Measurements from ENCODE around the gene MAMDC4. TPM values are rescaled to one million over a fixed set of nuclear protein-coding genes. Genes with fewer than 3 reads are reported as not detected.

The MAMDC4 gene
- total RNA-seq (2022; extraction: Qiagen RNA extraction): 1.5 to 4.6 TPM (median 3.8 TPM) in 5 replicates

GRCh38 chr9:136851941-136852663 is at the start of gene MAMDC4:
TSS of gene MAMDC4 (plus strand) at chr9:136852346. CDS start at chr9:136852417, 71 bp downstream.

DNA sequence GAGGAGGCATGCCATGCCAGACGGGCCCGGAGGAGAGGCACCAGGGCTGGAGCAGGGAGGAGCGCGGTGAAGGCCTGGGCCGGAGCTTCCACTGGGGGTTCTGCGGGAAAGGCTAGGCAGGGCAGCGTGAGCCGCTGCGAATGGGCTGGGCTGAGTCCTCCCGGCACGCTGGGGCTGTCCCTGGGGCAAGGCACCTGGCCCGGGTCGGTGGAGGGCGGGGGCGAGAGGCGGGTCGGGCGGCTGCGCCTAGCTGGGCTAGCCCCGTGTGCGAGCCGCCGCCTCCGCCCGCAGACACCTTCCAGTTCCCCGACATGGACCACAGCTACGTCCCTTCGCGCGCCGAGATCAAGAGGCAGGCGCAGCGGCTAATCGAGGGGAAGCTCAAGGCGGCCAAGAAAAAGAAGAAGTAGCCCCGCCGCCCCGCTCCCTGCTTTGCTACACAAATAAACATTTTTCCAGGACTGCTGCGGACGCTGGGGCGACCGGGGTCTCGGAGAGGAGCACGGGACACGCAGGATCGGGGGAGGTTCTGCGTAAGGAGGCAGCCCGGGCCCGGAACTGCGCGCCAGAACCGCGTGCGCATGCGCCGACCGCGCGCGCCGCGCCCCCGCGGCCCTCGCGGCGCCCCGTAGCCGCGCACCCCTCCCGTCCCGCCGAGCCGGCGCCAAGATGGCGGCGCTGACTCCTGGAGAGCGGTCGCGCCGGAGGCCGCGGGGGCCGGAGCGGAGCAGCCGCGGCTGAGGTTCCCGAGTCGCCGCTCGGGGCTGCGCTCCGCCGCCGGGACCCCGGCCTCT is 44.7 kb upstream of the MAMDC4 start, which contains the start of gene RABL6:
Gene RABL6, plus strand, starts transcription at position 668 of the 794 bp plus-strand sequence. CDS start 249 bp downstream, outside the sequence.

GRCh38 chr9:136842380-136842948 is 9.7 kb upstream of the MAMDC4 start, which contains the start of gene AJM1:
TSS of gene AJM1 (plus strand) at chr9:136842478. CDS start at chr9:136844415, 1,937 bp downstream.

DNA sequence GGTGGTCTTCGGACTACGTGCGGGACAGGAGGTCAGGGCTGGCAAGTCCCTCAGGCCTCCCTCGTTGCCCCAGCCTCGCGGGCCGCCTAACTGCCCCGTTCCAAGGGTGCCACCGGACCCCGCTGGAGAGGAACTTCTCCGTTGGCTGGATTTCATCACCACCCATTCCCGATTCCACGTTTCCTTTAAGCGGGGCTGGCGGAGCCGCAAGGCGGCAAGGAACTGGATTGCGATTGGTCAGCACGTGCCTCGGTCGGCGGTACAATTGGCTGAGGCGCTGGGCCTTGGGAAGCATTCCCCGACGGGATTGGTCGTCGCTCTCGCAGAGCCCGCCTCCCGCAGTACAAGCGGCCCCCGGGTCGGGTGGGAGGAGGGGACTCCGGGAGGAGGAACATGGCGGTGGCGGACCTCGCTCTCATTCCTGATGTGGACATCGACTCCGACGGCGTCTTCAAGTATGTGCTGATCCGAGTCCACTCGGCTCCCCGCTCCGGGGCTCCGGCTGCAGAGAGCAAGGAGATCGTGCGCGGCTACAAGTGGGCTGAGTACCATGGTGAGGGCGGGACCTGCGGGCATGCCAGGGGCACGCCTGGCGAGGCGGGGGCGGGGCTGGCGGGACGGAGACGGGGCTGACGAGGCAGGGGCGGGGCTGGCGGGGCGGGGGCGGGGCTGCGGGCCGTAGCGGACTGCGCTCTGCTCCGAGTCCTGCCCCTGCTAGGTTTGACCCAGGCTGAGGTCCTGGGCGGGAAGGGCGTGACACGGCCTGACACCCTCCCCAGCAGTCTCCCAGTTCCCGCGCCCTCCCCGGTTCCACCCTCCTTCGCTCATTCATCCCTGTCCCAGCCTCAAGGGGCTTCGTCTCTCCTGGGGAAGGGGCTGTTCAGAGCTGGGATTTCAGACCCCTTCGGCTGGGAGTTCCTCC is 2.8 kb upstream of the MAMDC4 start, which contains the start of gene PHPT1:
Gene PHPT1, plus strand, starts transcription at position 372 of the 922 bp plus-strand sequence. Its CDS starts 22 bp downstream, at position 394.

GRCh38 chr9:136885950-136886578 is 33.9 kb downstream of the MAMDC4 start, which contains the start of gene TRAF2:
TSS of gene TRAF2 (plus strand) at chr9:136886516. CDS start at chr9:136898741, 12,225 bp downstream.

Other genes starting within 250 kb of the MAMDC4 start
- 38.6 to 58.2 TPM (median 57.2 TPM) in 5 replicates for gene EGFL7, start 189.4 kb upstream of the MAMDC4 start, total RNA-seq (2022; extraction: Qiagen RNA extraction)
- 71.0 to 109 TPM (median 106 TPM) in 5 replicates for gene AGPAT2, start 164.9 kb upstream of the MAMDC4 start, total RNA-seq (2022; extraction: Qiagen RNA extraction)
- gene DIPK1B, start 139.8 kb upstream of the MAMDC4 start, total RNA-seq (2022; extraction: Qiagen RNA extraction): 6.1 to 9.8 TPM (median 9.3 TPM) in 5 replicates
- 0.03 to 0.14 TPM in 2 of 5 replicates, not detected in the others for gene LCN10, start 109.4 kb upstream of the MAMDC4 start, total RNA-seq (2022; extraction: Qiagen RNA extraction)
- gene LCN6, start 103.8 kb upstream of the MAMDC4 start, total RNA-seq (2022; extraction: Qiagen RNA extraction): not detected in 5 replicates
- not detected in 5 replicates for gene LCN8, start 94.1 kb upstream of the MAMDC4 start, total RNA-seq (2022; extraction: Qiagen RNA extraction)
- 0.05 to 0.09 TPM (median 0.09 TPM) in 3 of 5 replicates, not detected in the others for gene LCN15, start 87.8 kb upstream of the MAMDC4 start, total RNA-seq (2022; extraction: Qiagen RNA extraction)
- 64.4 to 82.3 TPM (median 79.7 TPM) in 5 replicates for gene TMEM141, start 61.0 kb upstream of the MAMDC4 start, total RNA-seq (2022; extraction: Qiagen RNA extraction)
- gene CCDC183, start 56.0 kb upstream of the MAMDC4 start, total RNA-seq (2022; extraction: Qiagen RNA extraction): 0.19 to 0.38 TPM (median 0.28 TPM) in 5 replicates
- 63.0 to 83.9 TPM (median 80.3 TPM) in 5 replicates for gene RABL6, start 44.4 kb upstream of the MAMDC4 start, total RNA-seq (2022; extraction: Qiagen RNA extraction)
- gene AJM1, start 9.9 kb upstream of the MAMDC4 start, total RNA-seq (2022; extraction: Qiagen RNA extraction): 3.7 to 4.5 TPM (median 4.1 TPM) in 5 replicates
- 250 to 343 TPM (median 299 TPM) in 5 replicates for gene PHPT1, start 2.9 kb upstream of the MAMDC4 start, total RNA-seq (2022; extraction: Qiagen RNA extraction)
- gene EDF1, start 14.0 kb downstream of the MAMDC4 start, total RNA-seq (2022; extraction: Qiagen RNA extraction): 415 to 505 TPM (median 466 TPM) in 5 replicates
- 37.2 to 59.4 TPM (median 50.2 TPM) in 5 replicates for gene TRAF2, start 34.2 kb downstream of the MAMDC4 start, total RNA-seq (2022; extraction: Qiagen RNA extraction)
- 65.5 to 105 TPM (median 98.0 TPM) in 5 replicates for gene FBXW5, start 92.4 kb downstream of the MAMDC4 start, total RNA-seq (2022; extraction: Qiagen RNA extraction)
- gene C8G, start 92.9 kb downstream of the MAMDC4 start, total RNA-seq (2022; extraction: Qiagen RNA extraction): 0.87 to 1.4 TPM (median 1.3 TPM) in 5 replicates
- gene LCN12, start 99.9 kb downstream of the MAMDC4 start, total RNA-seq (2022; extraction: Qiagen RNA extraction): 0.58 to 2.4 TPM (median 1.5 TPM) in 5 replicates
- 0.47 to 1.4 TPM (median 0.62 TPM) in 5 replicates for gene PTGDS, start 125.2 kb downstream of the MAMDC4 start, total RNA-seq (2022; extraction: Qiagen RNA extraction)
- 0.07 to 0.24 TPM (median 0.18 TPM) in 5 replicates for gene LCNL1, start 130.6 kb downstream of the MAMDC4 start, total RNA-seq (2022; extraction: Qiagen RNA extraction)
- gene PAXX, start 140.1 kb downstream of the MAMDC4 start, total RNA-seq (2022; extraction: Qiagen RNA extraction): 42.6 to 85.1 TPM (median 74.1 TPM) in 5 replicates
- 3.2 to 7.2 TPM (median 5.6 TPM) in 5 replicates for gene CLIC3, start 144.2 kb downstream of the MAMDC4 start, total RNA-seq (2022; extraction: Qiagen RNA extraction)
- gene ABCA2, start 175.9 kb downstream of the MAMDC4 start, total RNA-seq (2022; extraction: Qiagen RNA extraction): 19.1 to 28.9 TPM (median 24.6 TPM) in 5 replicates
- gene FUT7, start 179.7 kb downstream of the MAMDC4 start, total RNA-seq (2022; extraction: Qiagen RNA extraction): 0.06 to 0.07 TPM (median 0.06 TPM) in 4 of 5 replicates, not detected in the other
- gene NPDC1, start 193.8 kb downstream of the MAMDC4 start, total RNA-seq (2022; extraction: Qiagen RNA extraction): 37.5 to 92.6 TPM (median 80.3 TPM) in 5 replicates
- gene ENTPD2, start 201.7 kb downstream of the MAMDC4 start, total RNA-seq (2022; extraction: Qiagen RNA extraction): 2.9 to 6.2 TPM (median 5.7 TPM) in 5 replicates
- 14.8 to 26.1 TPM (median 23.7 TPM) in 5 replicates for gene SAPCD2, start 218.2 kb downstream of the MAMDC4 start, total RNA-seq (2022; extraction: Qiagen RNA extraction)
- 8.9 to 14.8 TPM (median 10.9 TPM) in 5 replicates for gene UAP1L1, start 225.2 kb downstream of the MAMDC4 start, total RNA-seq (2022; extraction: Qiagen RNA extraction)
- 44.5 to 54.0 TPM (median 52.2 TPM) in 5 replicates for gene MAN1B1, start 234.6 kb downstream of the MAMDC4 start, total RNA-seq (2022; extraction: Qiagen RNA extraction)

All from A549 treated with AZD2906 at 1 μM for 4 hours (cell line).